ENCODE results near the gene ABHD16B.

Gene ABHD16B

GRCh38 chr20:63881451-63882226, 20.3 kb downstream of the ABHD16B start:
- DNase-seq: no peak

GRCh38 chr20:63882257-63883200, 21.2 kb downstream of the ABHD16B start:
- DNase-seq: no peak

DNA sequence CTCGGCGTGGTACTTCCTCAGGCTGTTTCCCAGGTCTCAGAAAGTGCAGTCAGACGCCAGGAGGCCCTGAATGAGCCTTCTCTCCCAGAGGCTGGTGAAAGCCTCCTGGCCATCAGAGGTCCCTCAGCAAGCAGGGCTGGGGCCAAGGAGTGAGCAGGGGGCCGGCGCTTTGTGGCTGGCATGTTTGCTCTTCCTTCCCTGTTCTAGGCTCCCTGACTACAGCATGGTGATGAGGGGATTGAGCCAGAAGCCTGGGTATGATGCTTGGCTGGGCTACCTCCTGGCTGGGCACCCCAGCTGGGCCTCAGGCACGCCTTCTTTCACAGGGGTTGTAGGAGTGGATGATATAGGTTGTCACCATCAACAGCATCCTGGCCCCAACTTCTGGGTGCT, 21.9 kb downstream of the ABHD16B start:
- DNase-seq: no peak

GRCh38 chr20:63884506-63885263, 23.4 kb downstream of the ABHD16B start:
- no peak for DNase-seq

GRCh38 chr20:63885264-63886053, 24.2 kb downstream of the ABHD16B start:
- no peak for DNase-seq

GRCh38 chr20:63886054-63886419, 24.7 kb downstream of the ABHD16B start:
- DNase-seq: no peak

GRCh38 chr20:63886921-63887320, 25.6 kb downstream of the ABHD16B start:
- DNase-seq: no peak

- DNase-seq: no peak
Observed at GRCh38 chr20:63889241-63890200, 28.2 kb downstream of the ABHD16B start.

- DNase-seq: no peak
Observed at GRCh38 chr20:63890201-63890576, 28.9 kb downstream of the ABHD16B start.

DNA sequence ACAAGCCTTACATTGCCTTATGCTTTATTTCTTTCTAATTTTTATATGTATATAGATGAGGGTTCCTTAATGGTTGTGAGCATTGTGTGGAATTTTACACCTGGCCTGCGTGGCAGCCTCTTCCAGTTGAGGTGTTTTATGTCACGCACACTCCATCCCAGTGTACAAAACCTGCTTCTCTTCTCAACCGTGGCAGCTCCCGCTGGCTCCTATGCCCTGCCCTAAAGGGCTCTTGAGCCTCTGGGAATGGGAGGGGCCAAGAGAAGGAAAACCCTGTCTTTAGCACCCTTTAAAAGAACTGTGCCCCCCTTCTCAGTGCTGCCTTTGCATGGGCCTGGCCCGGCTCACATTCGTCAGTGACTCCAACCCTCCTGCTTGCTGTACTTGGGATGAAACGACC, 29.3 kb downstream of the ABHD16B start:
- DNase-seq: no peak

GRCh38 chr20:63891061-63892002, 30.0 kb downstream of the ABHD16B start:
- no peak for DNase-seq

DNA sequence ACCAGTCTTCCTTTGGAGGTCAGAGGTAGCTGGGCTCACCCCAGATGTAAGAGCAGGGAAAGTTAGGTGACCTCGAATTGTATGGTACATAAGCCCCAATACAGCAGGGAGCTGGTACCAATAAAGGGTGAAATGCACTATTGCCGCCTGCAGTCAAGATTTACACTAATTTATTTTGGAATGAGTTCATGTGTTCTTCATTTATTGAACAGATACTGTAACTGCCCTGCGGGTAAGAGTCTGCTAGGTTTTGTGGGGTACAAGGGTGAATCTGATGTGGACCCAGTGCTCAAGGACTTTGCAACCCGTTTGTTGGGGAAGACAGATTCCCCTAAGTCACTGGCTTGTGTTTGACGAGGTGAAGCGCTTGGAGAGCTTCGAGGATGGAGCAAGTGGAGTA, 31.1 kb downstream of the ABHD16B start:
- DNase-seq: no peak

DNA sequence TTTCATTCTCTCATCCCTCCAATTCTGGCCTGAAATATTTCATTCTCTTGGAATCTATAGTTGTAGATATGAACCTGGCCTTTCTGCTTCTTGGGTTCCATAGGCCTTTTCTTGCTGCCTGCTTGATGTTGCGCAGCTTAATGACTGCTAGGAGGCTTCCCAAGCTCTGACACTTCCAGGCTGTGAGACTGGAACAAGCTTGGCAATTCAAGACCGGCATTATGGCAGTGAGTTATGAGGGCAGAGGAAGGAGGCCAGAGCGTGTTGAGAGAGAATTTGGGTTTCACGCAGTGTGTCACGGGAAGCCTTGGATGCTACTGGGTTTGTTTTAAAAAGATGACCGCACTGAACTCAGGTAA, 32.7 kb downstream of the ABHD16B start:
- no peak for DNase-seq

- peak; percentile 70 for DNase-seq
Observed at GRCh38 chr20:63894358-63895201, 33.3 kb downstream of the ABHD16B start, which contains the start of gene DNAJC5. TSS of gene DNAJC5 (plus strand) at chr20:63895126. CDS start at chr20:63928346, 33,220 bp downstream.

- no peak for DNase-seq
Observed at GRCh38 chr20:63895202-63895951, 34.1 kb downstream of the ABHD16B start.

GRCh38 chr20:63895952-63896263, 34.6 kb downstream of the ABHD16B start:
- no peak for DNase-seq

DNA sequence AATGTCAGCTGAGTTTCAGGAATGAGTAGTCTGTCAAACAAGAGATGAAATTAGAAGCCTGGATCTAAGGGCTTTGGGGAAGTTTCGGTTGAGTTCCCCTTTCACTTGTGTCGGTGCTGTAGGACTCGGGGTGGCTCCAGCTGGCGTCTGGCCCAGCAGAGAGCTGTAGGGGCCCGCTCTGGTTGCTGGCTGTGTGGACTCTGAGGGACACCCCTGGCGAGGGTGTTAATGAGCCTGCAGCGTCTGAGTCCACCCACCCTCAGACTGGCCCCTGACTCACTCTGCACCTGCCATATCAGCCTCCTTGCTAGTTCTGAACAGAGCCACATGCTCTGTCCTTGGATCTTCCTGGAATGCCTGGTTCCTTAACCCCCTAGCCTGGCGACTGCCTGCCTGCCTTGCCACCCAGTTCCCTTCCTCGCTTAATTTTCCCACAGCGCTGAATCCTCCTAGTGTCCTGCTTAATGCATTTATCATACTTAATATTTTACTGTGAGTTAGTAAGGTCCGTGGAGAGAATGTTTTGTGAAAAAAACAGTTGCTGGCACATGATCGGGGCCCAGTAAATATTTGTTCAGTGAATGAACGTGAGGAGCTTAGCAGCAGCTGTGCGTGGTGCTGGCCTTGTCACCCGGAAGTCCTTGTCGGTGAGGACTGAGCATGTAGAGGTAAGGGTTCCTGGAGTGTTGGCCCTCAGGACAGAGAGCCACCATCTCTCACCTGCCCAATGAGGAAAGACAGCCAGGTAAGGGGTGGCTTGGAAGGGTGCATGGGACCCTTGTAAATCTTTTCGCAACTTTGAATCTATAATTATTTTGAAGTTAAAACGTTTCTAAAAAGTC, 35.2 kb downstream of the ABHD16B start:
- no peak for DNase-seq
